Smooth muscle cell (in vitro differentiated cells): Measurements from ENCODE around the gene TGDS. TPM values are rescaled to one million over a fixed set of nuclear protein-coding genes. Genes with fewer than 3 reads are reported as not detected.
A peak's percentile ranks its signal among the peaks of the same experiment; 100 is the strongest.
"Not testable (repeated sequence)": the region's sequence is repeated elsewhere in the genome, so short reads cannot be mapped to it uniquely, and the experiment has no call there.

ENCODE experiments used
- DNase-seq: peaks from one replicate; lab custom pipeline; 2025; ENCODE audit not compliant: unreplicated experiment; lab: John Stamatoyannopoulos, UW
- H2AFZ ChIP-seq: fragments of 200-600 bp; sonication (generic); 2 replicates; pipeline ENCODE4 v1.6.0; 2016; ENCODE audit warnings: antibody characterized with exemption, low read depth, mild to moderate bottlenecking
- H3F3A ChIP-seq: fragments of 200-600 bp; sonication (generic); 2 replicates; pipeline ENCODE4 v1.6.0; 2017; ENCODE audit warnings: antibody characterized with exemption, low read depth
- H3K27ac ChIP-seq: fragments of 200-600 bp; sonication (generic); 2 replicates; pipeline ENCODE4 v1.5.1; 2016; ENCODE audit warnings: low read depth, mild to moderate bottlenecking
- H3K27me3 ChIP-seq: fragments of 200-600 bp; sonication (generic); 2 replicates; pipeline ENCODE4 v1.6.1; 2016; ENCODE audit warnings: low read depth, mild to moderate bottlenecking
- H3K36me3 ChIP-seq: fragments of 200-600 bp; sonication (generic); 2 replicates; pipeline ENCODE4 v1.5.1; 2016; ENCODE audit warnings: low read depth
- H3K4me1 ChIP-seq: fragments of 200-600 bp; sonication (generic); 2 replicates; pipeline ENCODE4 v1.5.1; 2016; ENCODE audit warnings: low read depth
- H3K4me2 ChIP-seq: fragments of 200-600 bp; sonication (generic); 2 replicates; pipeline ENCODE4 v1.6.0; 2016; ENCODE audit warnings: mild to moderate bottlenecking
- H3K4me3 ChIP-seq: fragments of 200-600 bp; sonication (generic); 2 replicates; pipeline ENCODE4 v1.5.1; 2016; ENCODE audit warnings: mild to moderate bottlenecking
- H3K79me2 ChIP-seq: fragments of 200-600 bp; sonication (generic); 2 replicates; pipeline ENCODE4 v1.6.0; 2016; ENCODE audit warnings: low read depth, mild to moderate bottlenecking
- H3K9ac ChIP-seq: fragments of 200-600 bp; sonication (generic); 2 replicates; pipeline ENCODE4 v1.6.0; 2016; ENCODE audit warnings: low read depth
- H3K9me3 ChIP-seq: fragments of 200-600 bp; sonication (generic); replicated peaks from 2 replicates; pipeline ENCODE4 v1.5.1; 2016; ENCODE audit warnings: low read depth
- H4K20me1 ChIP-seq: fragments of 200-600 bp; sonication (generic); 2 replicates; pipeline ENCODE4 v1.6.0; 2016; ENCODE audit warnings: low read depth
- WGBS: methylation state at CpG from one replicate; pipeline ENCODE4 v1.1.7; 2016; ENCODE audit warnings: low lambda C conversion rate; 5-methylcytosine and 5-hydroxymethylcytosine counted together
- polyA plus RNA-seq: library from polyadenylated mRNA; unstranded; fragments of >200 nt; fragmentation: Nextera tagmentation; extraction: Ambion mirVana; gene quantifications from 2 replicates; pipeline ENCODE4 v1.2.1, GENCODE V29; 2016
- total RNA-seq: library from RNA; depleted of rRNA; stranded (reverse); fragments of >200 nt; gene quantifications from 2 replicates; pipeline ENCODE4 v1.2.3, GENCODE V29; 2014
- TF ChIP-seq, protein P1 (sequence below): fragments of 200-600 bp; sonication (generic); IDR thresholded peaks from 2 replicates; pipeline ENCODE4 v1.5.1; 2017; ENCODE audit warnings: borderline replicate concordance, mild to moderate bottlenecking, antibody characterized with exemption; ENCODE audit not compliant: insufficient read depth, poor library complexity, severe bottlenecking

The TGDS gene, protein sequence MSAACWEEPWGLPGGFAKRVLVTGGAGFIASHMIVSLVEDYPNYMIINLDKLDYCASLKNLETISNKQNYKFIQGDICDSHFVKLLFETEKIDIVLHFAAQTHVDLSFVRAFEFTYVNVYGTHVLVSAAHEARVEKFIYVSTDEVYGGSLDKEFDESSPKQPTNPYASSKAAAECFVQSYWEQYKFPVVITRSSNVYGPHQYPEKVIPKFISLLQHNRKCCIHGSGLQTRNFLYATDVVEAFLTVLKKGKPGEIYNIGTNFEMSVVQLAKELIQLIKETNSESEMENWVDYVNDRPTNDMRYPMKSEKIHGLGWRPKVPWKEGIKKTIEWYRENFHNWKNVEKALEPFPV
- total RNA-seq (16.0 and 28.7 TPM in 2 replicates), polyA plus RNA-seq (9.5 and 17.1 TPM in 2 replicates)

DNA sequence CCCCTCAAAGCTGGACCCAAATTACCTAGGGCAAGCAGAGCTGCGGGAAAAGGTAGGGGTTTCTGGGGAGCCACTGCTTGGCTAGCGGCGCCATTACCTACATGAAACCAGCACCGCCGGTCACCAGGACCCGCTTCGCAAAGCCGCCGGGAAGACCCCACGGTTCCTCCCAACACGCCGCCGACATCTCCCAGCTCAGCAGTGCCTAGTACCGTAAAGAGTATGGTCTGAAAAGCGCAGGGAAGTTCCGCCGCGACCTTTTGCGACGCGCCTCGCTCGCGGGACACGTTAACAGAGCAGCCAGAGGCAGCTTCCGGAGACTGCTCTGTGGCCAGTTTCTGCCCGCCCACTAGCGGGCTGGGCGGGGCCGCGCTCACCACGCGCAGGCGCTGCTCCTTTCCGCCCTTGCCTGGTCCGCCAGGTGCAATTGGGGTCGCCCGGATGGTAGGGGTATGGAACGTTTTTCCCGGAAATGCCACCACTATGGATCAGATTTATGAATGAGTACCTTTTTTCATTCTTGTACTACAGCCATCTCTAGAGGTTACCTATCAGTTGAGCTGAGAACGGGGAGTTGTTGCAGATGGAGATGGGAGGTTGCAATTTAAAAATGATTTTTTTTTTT lies at the start of gene TGDS:
Gene TGDS, minus strand, starts transcription at position 203 of the 625 bp plus-strand sequence. Its CDS starts 16 bp downstream, at position 187.
- H4K20me1 ChIP-seq, result peaks cover 5% of the 10 kb centered on the region
- H3K36me3 ChIP-seq, result peaks cover 3% of the 10 kb centered on the region
- peaks cover 11% of the 10 kb centered on the region for H3K4me1 ChIP-seq
- peak within 1 kb of the TSS; percentile 88 for H3K4me2 ChIP-seq
- peak within 1 kb of the TSS; percentile 62 for H3K27ac ChIP-seq
- peak within 1 kb of the TSS; percentile 74 for H3K4me3 ChIP-seq
- H3K9ac ChIP-seq, result peak within 1 kb of the TSS; percentile 81
- DNase-seq, result peak; percentile 33
- WGBS, result 1% methylated on average over 41 of the region's 41 CpGs
- no peaks in the 10 kb centered on the region for H3K9me3 ChIP-seq
- peaks cover 35% of the 10 kb centered on the region for H3K79me2 ChIP-seq
- peak within 1 kb of the TSS; percentile 67 for H2AFZ ChIP-seq
- TF ChIP-seq, protein P1, sequence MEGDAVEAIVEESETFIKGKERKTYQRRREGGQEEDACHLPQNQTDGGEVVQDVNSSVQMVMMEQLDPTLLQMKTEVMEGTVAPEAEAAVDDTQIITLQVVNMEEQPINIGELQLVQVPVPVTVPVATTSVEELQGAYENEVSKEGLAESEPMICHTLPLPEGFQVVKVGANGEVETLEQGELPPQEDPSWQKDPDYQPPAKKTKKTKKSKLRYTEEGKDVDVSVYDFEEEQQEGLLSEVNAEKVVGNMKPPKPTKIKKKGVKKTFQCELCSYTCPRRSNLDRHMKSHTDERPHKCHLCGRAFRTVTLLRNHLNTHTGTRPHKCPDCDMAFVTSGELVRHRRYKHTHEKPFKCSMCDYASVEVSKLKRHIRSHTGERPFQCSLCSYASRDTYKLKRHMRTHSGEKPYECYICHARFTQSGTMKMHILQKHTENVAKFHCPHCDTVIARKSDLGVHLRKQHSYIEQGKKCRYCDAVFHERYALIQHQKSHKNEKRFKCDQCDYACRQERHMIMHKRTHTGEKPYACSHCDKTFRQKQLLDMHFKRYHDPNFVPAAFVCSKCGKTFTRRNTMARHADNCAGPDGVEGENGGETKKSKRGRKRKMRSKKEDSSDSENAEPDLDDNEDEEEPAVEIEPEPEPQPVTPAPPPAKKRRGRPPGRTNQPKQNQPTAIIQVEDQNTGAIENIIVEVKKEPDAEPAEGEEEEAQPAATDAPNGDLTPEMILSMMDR, result no peak
- no peaks in the 10 kb centered on the region for H3K27me3 ChIP-seq
- no peaks in the 10 kb centered on the region for H3F3A ChIP-seq

GRCh38 chr13:94641409-94641941 lies 45.5 kb upstream of the TGDS start:
- Histone ChIP-seq H3K4me2 (peak overlapping the region; percentile 77), H3K79me2 (no peaks in the 10 kb centered on the region), H4K20me1 (no peaks in the 10 kb centered on the region), H3K27me3 (no peaks in the 10 kb centered on the region), H3K36me3 (no peaks in the 10 kb centered on the region), H3K27ac (peak overlapping the region; percentile 77), H3K9ac (peak overlapping the region; percentile 63), H3F3A (peaks cover 4% of the 10 kb centered on the region), H3K9me3 (no peaks in the 10 kb centered on the region), H2AFZ (no peak overlapping the region), H3K4me1 (peaks cover 17% of the 10 kb centered on the region), H3K4me3 (no peak overlapping the region)
- TF ChIP-seq, protein P1, result no peak
- WGBS, result 31% methylated on average over 3 of the region's 3 CpGs
- no peak for DNase-seq

- H3K36me3 ChIP-seq, result no peaks in the 10 kb centered on the region
- no peaks in the 10 kb centered on the region for H3K79me2 ChIP-seq
- H3K27ac ChIP-seq, result peak overlapping the region; percentile 77
- no peak overlapping the region for H3K9ac ChIP-seq
- no peaks in the 10 kb centered on the region for H3K9me3 ChIP-seq
- H3K4me1 ChIP-seq, result peaks cover 17% of the 10 kb centered on the region
- H3K4me2 ChIP-seq, result peak overlapping the region; percentile 77
- TF ChIP-seq, protein P1, result no peak
- H2AFZ ChIP-seq, result no peak overlapping the region
- no peaks in the 10 kb centered on the region for H3K27me3 ChIP-seq
- no peak for DNase-seq
- no peaks in the 10 kb centered on the region for H4K20me1 ChIP-seq
- WGBS, result 86% methylated on average over 2 of the region's 2 CpGs
- peaks cover 4% of the 10 kb centered on the region for H3F3A ChIP-seq
- no peak overlapping the region for H3K4me3 ChIP-seq
Measured at GRCh38 chr13:94640721-94641120, 44.8 kb upstream of the TGDS start.

DNA sequence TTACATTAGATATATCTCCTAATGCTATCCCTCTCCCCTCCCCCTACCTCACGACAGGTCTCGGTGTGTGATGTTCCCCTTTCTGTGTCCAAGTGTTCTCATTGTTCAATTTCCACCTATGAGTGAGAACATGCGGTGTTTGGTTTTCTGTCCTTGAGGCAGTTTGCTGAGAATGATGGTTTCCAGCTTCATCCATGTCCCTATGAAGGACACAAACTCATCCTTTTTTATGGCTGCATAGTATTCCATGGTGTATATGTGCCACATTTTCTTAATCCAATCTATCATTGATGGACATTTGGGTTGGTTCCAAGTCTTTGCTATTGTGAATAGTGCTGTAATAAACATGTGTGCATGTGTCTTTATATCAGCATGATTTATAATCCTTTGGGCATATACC lies 41.7 kb upstream of the TGDS start:
- not testable (repeated sequence) for H3F3A ChIP-seq

More for the DNA sequence above, 41.7 kb upstream of the TGDS start:
- not testable (repeated sequence) for H3K27ac ChIP-seq, H3K79me2 ChIP-seq, H3K4me2 ChIP-seq, DNase-seq, H3K27me3 ChIP-seq, H3K9me3 ChIP-seq, H3K4me3 ChIP-seq, H3K9ac ChIP-seq, H4K20me1 ChIP-seq, H3K36me3 ChIP-seq, H2AFZ ChIP-seq
- 97% methylated on average over 3 of the region's 3 CpGs for WGBS
- H3K4me1 ChIP-seq, result peaks cover 17% of the 10 kb centered on the region
